Right lobe of liver (tissue), 6 donors: Measurements from ENCODE around the gene HSPG2. TPM values are rescaled to one million over a fixed set of nuclear protein-coding genes. Genes with fewer than 3 reads are reported as not detected.

ENCODE experiments used
- ATAC-seq, 4 donors: fragments of 200-7000 bp; cut with Tn5 transposase; one replicate each; pipeline ENCODE4 v1.9.1; 2020; ENCODE audit warnings: mild to moderate bottlenecking in 4 of 4, moderate library complexity in 4 of 4
- DNase-seq, 3 donors: peaks; one replicate each; pipeline ENCODE4 v3.0.0-alpha.2; 2020
- H3K27ac ChIP-seq, 3 donors: fragments of 200-600 bp; one replicate each; pipeline ENCODE4 v1.8.0; 2022
- H3K27me3 ChIP-seq, 2 donors: fragments of 200-600 bp; one replicate each; pipeline ENCODE4 v1.8.0; 2022
- H3K36me3 ChIP-seq, 4 donors: fragments of 200-600 bp; sonication (generic) in 1 of 4; one replicate each; pipeline versions ENCODE4 v1.5.1 to v1.8.0; 2017 to 2022; ENCODE audit warnings: control low read depth in 1 of 4
- H3K4me1 ChIP-seq, 4 donors: fragments of 200-600 bp; sonication (generic) in 1 of 4; one replicate each; pipeline versions ENCODE4 v1.5.1 to v1.8.0; 2017 to 2022; ENCODE audit warnings: control low read depth in 1 of 4
- H3K4me3 ChIP-seq, 3 donors: fragments of 200-600 bp; one replicate each; pipeline ENCODE4 v1.8.0; 2022
- H3K9me3 ChIP-seq, 4 donors: fragments of 200-600 bp; sonication (generic) in 1 of 4; one replicate each; pipeline versions ENCODE4 v1.5.1 to v1.8.0; 2017 to 2022; ENCODE audit warnings: control low read depth in 1 of 4
- POLR2A ChIP-seq: fragments of 450-650 bp; IDR thresholded peaks from one replicate; pipeline ENCODE4 v1.6.1; 2017; ENCODE audit warnings: antibody characterized with exemption, mild to moderate bottlenecking
- WGBS: methylation state at CpG from one replicate; pipeline ENCODE4 v1.1.6; 2018; ENCODE audit warnings: low coverage, low lambda C conversion rate; ENCODE audit not compliant: insufficient coverage; ENCODE audit errors: missing lambda C conversion rate; 5-methylcytosine and 5-hydroxymethylcytosine counted together
- intact Hi-C, 2 donors: fragments of 100-400 bp; cut with DNase I; formaldehyde crosslinking; loops; one replicate each; pipeline versions ENCODE4 v1.11.2 to v1.14.1; 2022
- total RNA-seq, 6 experiments: library from RNA; depleted of rRNA in 2 of 6; stranded (reverse); fragments of >200 nt in 2 of 6; fragmentation: NEBNext Ultra II Directional in 3 of 6; extraction: Animal tissue kit (Norgen Biotek cat#: 25700) in 3 of 6; gene quantifications; one replicate each; pipeline versions ENCODE4 v1.1.0 to v1.2.4, GENCODE V29; 2016 to 2023
- TF ChIP-seq, protein P1 (sequence below), 4 donors: fragments of 200-600 bp in 3 of 4; fragments of 450-650 bp in 1 of 4; IDR thresholded peaks; one replicate each; pipeline versions ENCODE4 v1.5.1 to v1.8.0; 2016 to 2022; ENCODE audit warnings: antibody characterized with exemption in 4 of 4, mild to moderate bottlenecking in 2 of 4
- donor health status: DM: no; HTN: yes; CAD: no.
- donor health status: DM: no; HTN: no; CAD: no.
- donor health status: DM: no; HTN: no; CAD: no.
- donor health status: DM: no; HTN: yes; CAD: no.
- donor health status: DM: no; HTN: yes; CAD: no.

HSPG2 gene
- total RNA-seq, 6 experiments from 2014 or later: 31.3 to 90.9 (median 43.7) TPM

DNA sequence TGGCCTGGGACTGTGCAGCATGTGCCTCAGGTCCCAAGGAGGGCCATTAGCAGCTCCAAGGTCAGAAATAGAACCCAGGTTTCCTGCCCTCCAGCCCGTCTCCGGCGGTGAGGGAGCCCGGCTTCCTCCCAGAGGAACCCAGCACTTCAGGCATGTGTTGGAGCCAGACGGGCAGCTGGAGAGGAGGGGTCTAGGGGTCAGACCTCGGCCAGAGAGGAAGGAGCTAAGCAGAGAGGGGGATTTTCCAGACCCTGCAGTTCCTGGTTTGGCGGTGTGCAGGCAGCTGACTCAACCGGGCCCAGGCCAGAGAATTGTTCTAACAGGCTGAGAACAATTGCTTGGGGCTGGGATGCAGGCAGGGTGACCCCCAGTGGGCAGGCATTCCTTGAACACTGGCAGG, 37.1 kb downstream of the HSPG2 start:
- Histone ChIP-seq H3K4me3 (no peak overlapping the region), H3K27me3 (no peaks in the 10 kb centered on the region), H3K9me3 (no peaks in the 10 kb centered on the region), H3K4me1 (peaks cover 0 to 11% (median 3%) of the 10 kb centered on the region in 4 donors), H3K27ac (no peak overlapping the region), H3K36me3 (no peaks in the 10 kb centered on the region)
- ATAC-seq (peak in 3 of 4 donors; percentile 10 to 29 (median 27)), DNase-seq (no peak)
- intact Hi-C loops: no loop called here
- 84% methylated on average over 5 of the region's 8 CpGs for WGBS
- no peak for TF ChIP-seq POLR2A
- TF ChIP-seq, protein P1, sequence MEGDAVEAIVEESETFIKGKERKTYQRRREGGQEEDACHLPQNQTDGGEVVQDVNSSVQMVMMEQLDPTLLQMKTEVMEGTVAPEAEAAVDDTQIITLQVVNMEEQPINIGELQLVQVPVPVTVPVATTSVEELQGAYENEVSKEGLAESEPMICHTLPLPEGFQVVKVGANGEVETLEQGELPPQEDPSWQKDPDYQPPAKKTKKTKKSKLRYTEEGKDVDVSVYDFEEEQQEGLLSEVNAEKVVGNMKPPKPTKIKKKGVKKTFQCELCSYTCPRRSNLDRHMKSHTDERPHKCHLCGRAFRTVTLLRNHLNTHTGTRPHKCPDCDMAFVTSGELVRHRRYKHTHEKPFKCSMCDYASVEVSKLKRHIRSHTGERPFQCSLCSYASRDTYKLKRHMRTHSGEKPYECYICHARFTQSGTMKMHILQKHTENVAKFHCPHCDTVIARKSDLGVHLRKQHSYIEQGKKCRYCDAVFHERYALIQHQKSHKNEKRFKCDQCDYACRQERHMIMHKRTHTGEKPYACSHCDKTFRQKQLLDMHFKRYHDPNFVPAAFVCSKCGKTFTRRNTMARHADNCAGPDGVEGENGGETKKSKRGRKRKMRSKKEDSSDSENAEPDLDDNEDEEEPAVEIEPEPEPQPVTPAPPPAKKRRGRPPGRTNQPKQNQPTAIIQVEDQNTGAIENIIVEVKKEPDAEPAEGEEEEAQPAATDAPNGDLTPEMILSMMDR (IDR thresholded peaks at IDR 0.05): no peak

DNA sequence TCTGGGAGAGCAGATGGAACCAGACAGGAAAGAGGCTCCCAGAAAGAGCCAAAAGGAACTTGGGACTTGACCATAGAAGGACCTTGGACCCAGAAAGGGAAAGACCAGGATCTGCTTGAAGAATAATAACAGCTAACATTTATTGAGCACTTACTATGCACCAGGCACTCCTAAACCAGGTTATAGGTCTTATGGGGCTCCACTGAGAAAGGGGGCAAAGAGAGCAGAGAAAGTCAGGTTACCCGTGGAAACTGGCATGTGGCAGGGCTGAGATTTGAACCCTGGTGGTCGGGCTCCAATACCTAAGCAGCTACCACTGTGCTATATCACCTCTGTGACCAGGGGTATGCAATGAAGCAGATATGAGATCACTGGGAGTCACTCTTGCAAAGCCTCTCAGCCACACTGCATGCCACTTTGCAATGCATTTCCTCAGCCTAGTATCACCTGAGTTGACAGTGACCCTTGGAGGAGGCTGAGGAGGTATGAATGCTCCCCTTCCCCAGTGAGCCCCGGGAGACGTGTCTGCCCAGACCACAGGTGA, 37.8 kb downstream of the HSPG2 start:
- Histone ChIP-seq H3K9me3 (no peaks in the 10 kb centered on the region), H3K4me1 (peaks cover 0 to 11% (median 3%) of the 10 kb centered on the region in 4 donors), H3K27me3 (no peaks in the 10 kb centered on the region), H3K27ac (no peak overlapping the region), H3K4me3 (no peak overlapping the region), H3K36me3 (no peaks in the 10 kb centered on the region)
- WGBS: 85% methylated on average over 2 of the region's 4 CpGs
- intact Hi-C loops: no loop called here
- TF ChIP-seq, protein P1 (IDR thresholded peaks at IDR 0.05): no peak
- TF ChIP-seq POLR2A: no peak
- DNase-seq (no peak), ATAC-seq (no peak)

DNA sequence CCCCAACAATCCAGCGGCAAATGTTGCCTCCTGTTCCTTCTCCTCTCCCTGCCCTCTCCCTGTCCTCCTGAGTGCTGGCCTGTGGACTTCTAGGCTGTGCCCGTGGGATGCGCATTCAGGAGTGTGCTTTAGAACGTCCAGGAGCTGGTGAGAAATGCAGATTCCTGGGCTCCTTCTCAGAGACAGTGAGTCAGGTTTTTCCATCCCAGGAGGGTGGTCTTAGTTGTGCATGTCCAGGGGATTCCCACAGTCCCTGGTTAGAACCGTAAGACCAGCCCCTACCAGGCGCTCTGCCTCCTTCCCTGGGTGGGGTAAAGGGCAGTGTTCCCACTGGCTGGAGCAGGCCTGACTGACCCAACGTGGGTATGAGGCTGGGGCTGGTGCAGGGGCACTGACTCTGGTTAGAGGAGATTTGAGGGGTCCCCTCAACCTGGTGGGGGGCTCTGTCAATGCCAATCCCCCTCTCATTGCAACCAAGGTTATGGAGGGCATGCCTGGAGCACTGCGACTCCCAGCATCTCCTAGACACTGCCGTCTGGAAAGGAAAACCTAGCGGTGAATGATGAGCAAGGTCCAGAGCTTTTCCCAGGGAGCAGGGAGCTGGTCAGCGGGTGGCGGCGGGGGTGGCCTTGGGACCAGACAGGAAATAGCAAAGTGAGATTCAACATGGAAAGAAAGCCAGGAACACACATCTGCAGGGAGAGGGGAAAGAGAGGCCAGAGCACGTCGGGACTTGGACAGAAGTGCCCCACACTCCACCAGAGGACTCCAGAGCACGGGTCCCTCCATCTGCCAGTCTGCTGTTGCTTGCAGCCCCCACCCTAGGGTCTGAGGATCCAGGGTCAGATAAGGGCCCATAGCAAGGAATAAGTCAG, 38.5 kb downstream of the HSPG2 start:
- ATAC-seq: peak in 2 of 4 donors; percentile 1 to 4
- Histone ChIP-seq H3K36me3 (no peaks in the 10 kb centered on the region), H3K27ac (peak overlapping the region in 1 of 3 donors; percentile 38), H3K9me3 (no peaks in the 10 kb centered on the region), H3K27me3 (no peaks in the 10 kb centered on the region), H3K4me1 (peaks cover 0 to 11% (median 3%) of the 10 kb centered on the region in 4 donors), H3K4me3 (no peak overlapping the region)
- DNase-seq: no peak
- no peak for TF ChIP-seq POLR2A
- TF ChIP-seq, protein P1 (IDR thresholded peaks at IDR 0.05): no peak
- 73% methylated on average over 9 of the region's 16 CpGs for WGBS
- intact Hi-C loops: no loop called here

DNA sequence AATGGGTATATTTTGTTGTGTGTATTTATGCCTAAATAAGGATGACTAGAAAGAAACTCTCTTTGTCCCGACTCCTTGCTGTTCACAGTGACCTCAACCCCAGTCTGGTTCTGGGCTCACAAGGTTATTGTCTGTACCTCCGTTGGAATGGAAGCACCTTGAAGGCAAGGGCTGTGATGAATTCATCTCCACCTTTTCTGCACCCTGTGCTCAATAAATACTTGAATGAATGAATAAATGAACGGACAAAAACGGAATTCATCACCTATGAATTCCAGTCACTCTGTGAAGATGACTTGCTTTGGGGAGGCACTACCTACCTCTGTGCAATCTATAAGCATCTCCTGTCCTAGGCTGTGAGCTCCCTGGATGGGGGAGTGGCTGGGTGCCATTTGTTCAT, 39.3 kb downstream of the HSPG2 start:
- H3K9me3 ChIP-seq: no peaks in the 10 kb centered on the region
- H3K36me3 ChIP-seq: no peaks in the 10 kb centered on the region
- intact Hi-C loops: no loop called here
- H3K27me3 ChIP-seq: no peaks in the 10 kb centered on the region
- H3K4me1 ChIP-seq: peaks cover 0 to 9% (median 3%) of the 10 kb centered on the region in 4 donors
- DNase-seq (no peak), ATAC-seq (no peak)
- H3K4me3 ChIP-seq: no peak overlapping the region
- H3K27ac ChIP-seq: no peak overlapping the region
- 77% methylated on average over 3 of the region's 4 CpGs for WGBS
- TF ChIP-seq, protein P1 (IDR thresholded peaks at IDR 0.05): no peak
- TF ChIP-seq POLR2A: no peak
